GM13977 (cell line): Measurements from ENCODE around the gene SWAP70.

Experiments used
- DNase-seq: peaks from one replicate; pipeline ENCODE4 v3.0.0; 2012; ENCODE audit warnings: low spot score
- in situ Hi-C: fragments of 300-500 bp; cut with MboI; formaldehyde crosslinking; loops from one replicate; pipeline ENCODE4 v1.12.0; 2022; ENCODE audit warnings: low sequenced_read_pairs, low pct_unique_long_range_greater_than_20kb, mixed read lengths, inconsistent platforms; ENCODE audit not compliant: unreplicated experiment
- TF ChIP-seq, protein P1 (sequence below): IDR thresholded peaks from 2 replicates; pipeline ENCODE4 v1.5.1; 2012; ENCODE audit warnings: mild to moderate bottlenecking, control low read depth; ENCODE audit not compliant: insufficient read depth; ENCODE audit errors: extremely low read depth, missing control alignments

The SWAP70 gene

GRCh38 chr11:9629064-9629463 lies 34.8 kb upstream of the SWAP70 start:
- TF ChIP-seq, protein P1, sequence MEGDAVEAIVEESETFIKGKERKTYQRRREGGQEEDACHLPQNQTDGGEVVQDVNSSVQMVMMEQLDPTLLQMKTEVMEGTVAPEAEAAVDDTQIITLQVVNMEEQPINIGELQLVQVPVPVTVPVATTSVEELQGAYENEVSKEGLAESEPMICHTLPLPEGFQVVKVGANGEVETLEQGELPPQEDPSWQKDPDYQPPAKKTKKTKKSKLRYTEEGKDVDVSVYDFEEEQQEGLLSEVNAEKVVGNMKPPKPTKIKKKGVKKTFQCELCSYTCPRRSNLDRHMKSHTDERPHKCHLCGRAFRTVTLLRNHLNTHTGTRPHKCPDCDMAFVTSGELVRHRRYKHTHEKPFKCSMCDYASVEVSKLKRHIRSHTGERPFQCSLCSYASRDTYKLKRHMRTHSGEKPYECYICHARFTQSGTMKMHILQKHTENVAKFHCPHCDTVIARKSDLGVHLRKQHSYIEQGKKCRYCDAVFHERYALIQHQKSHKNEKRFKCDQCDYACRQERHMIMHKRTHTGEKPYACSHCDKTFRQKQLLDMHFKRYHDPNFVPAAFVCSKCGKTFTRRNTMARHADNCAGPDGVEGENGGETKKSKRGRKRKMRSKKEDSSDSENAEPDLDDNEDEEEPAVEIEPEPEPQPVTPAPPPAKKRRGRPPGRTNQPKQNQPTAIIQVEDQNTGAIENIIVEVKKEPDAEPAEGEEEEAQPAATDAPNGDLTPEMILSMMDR = no peak
- in situ Hi-C loops = no loop called here
- peak; percentile 63 for DNase-seq

DNA sequence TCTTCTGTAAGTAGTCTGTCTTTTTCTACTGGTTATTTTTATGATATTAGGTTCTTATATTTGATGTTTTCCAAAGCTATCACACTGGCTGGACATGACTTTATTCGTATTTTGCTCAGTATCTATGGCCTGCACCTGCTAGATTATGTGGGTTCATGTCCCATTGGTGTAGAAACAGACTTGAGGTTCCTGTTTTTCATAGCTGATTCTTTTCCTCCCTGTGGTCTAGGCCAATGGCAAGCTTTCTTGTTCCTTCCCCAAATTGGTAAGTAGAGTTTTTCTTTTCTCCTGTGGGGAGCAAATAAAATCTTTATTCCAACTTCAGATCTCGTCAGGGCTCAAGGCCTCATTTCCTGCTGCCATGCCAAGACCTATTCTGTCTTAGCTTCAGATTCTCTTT lies 30.2 kb upstream of the SWAP70 start:
- in situ Hi-C loops = no loop called here
- TF ChIP-seq, protein P1 = no peak
- no peak for DNase-seq

- in situ Hi-C loops = no loop called here
- TF ChIP-seq, protein P1 = no peak
- DNase-seq = no peak
These were observed 27.2 kb upstream of the SWAP70 start for GRCh38 chr11:9636691-9637090.

DNA sequence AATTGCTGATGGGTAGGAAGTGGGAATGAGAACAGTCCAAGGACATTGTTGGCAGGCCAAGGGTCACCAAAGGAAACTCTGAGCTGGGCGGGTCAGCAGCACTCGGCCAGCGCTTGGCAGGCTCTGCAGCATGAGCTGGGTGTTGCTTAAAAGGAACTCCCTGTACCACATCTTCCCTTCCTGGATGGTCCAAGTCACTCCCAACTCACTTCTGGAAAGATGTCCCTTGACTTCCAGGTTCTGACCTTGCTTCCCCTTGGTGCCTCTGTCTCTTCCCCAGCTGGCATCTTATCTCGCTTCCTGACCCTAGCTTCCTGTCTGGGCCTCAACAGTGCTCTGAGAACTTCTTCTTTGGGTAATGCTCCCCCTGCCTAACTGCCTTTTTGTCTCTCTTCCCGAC lies 24.8 kb upstream of the SWAP70 start:
- in situ Hi-C loops = no loop called here
- no peak for DNase-seq
- TF ChIP-seq, protein P1 = no peak

GRCh38 chr11:9639985-9640384 lies 23.9 kb upstream of the SWAP70 start:
- in situ Hi-C loops = no loop called here
- TF ChIP-seq, protein P1 = no peak

GRCh38 chr11:9642894-9643293 lies 21.0 kb upstream of the SWAP70 start:
- no peak for DNase-seq
- TF ChIP-seq, protein P1 = no peak
- in situ Hi-C loops = no loop called here

More at GRCh38 chr11:9639985-9640384, 23.9 kb upstream of the SWAP70 start:
- no peak for DNase-seq

- DNase-seq = peak; percentile 30
- TF ChIP-seq, protein P1 = no peak
- in situ Hi-C loops = no loop called here
These were observed 20.1 kb upstream of the SWAP70 start for GRCh38 chr11:9643751-9644150.
